CD14-positive monocyte (primary cell): Measurements from ENCODE around the gene SP5. TPM values are rescaled to one million over a fixed set of nuclear protein-coding genes. Genes with fewer than 3 reads are reported as not detected.

Experiments
- DNase-seq, 3 donors: peaks; one replicate each; pipeline ENCODE4 v3.0.0-alpha.2; 2011 to 2022
- H2AFZ ChIP-seq: 2 replicates; pipeline ENCODE4 v1.6.0; 2012; ENCODE audit warnings: mild to moderate bottlenecking, low read depth, low read length, inconsistent platforms; ENCODE audit not compliant: insufficient read depth, poor library complexity, severe bottlenecking
- H3K27ac ChIP-seq, 2 donors: 1 replicate in 1 of 2; 2 replicates in 1 of 2; pipeline ENCODE4 v1.5.1; 2012 to 2013; ENCODE audit warnings: low read length in 2 of 2, control low read depth in 1 of 2, inconsistent platforms in 1 of 2, low read depth in 1 of 2, mild to moderate bottlenecking in 1 of 2
- H3K27me3 ChIP-seq, 2 donors: one replicate each; pipeline versions ENCODE4 v1.6.0 to v1.6.1; 2011 to 2013; ENCODE audit warnings: low read length in 2 of 2; ENCODE audit not compliant: control insufficient read depth in 2 of 2, insufficient read depth in 2 of 2
- H3K36me3 ChIP-seq, 2 donors: replicated peaks in 1 of 2; 1 replicate in 1 of 2; 2 replicates in 1 of 2; pipeline versions ENCODE4 v1.5.1 to v1.6.1; 2012 to 2013; ENCODE audit warnings: low read length in 2 of 2, control low read depth in 1 of 2, inconsistent platforms in 1 of 2, mild to moderate bottlenecking in 1 of 2; ENCODE audit not compliant: insufficient read depth in 2 of 2, control insufficient read depth in 1 of 2
- H3K4me1 ChIP-seq, 2 donors: 1 replicate in 1 of 2; 2 replicates in 1 of 2; pipeline versions ENCODE4 v1.5.1 to v1.6.1; 2012 to 2013; ENCODE audit warnings: low read length in 2 of 2, control low read depth in 1 of 2, inconsistent platforms in 1 of 2, mild to moderate bottlenecking in 1 of 2, moderate library complexity in 1 of 2; ENCODE audit not compliant: insufficient read depth in 2 of 2, control insufficient read depth in 1 of 2
- H3K4me2 ChIP-seq: replicated peaks from 2 replicates; pipeline ENCODE3; 2012; ENCODE audit warnings: low read length, moderate library complexity, mild to moderate bottlenecking; ENCODE audit not compliant: poor library complexity, severe bottlenecking; ENCODE audit errors: extremely low read depth
- H3K4me3 ChIP-seq, 3 experiments: fragments of 200-600 bp in 1 of 3; sonication (generic) in 1 of 3; replicated peaks in 1 of 3; 1 replicate in 2 of 3; 2 replicates in 1 of 3; pipeline ENCODE4 v1.5.1; 2011 to 2013; ENCODE audit warnings: low read length in 3 of 3, mild to moderate bottlenecking in 3 of 3, control low read depth in 2 of 3, low read depth in 2 of 3, inconsistent platforms in 1 of 3, moderate library complexity in 1 of 3
- H3K79me2 ChIP-seq: 2 replicates; pipeline ENCODE4 v1.6.0; 2012; ENCODE audit warnings: mild to moderate bottlenecking, control low read depth, inconsistent platforms, low read length, moderate library complexity; ENCODE audit not compliant: insufficient read depth
- H3K9ac ChIP-seq: 2 replicates; pipeline ENCODE4 v1.6.0; 2017; ENCODE audit warnings: low read length, mild to moderate bottlenecking; ENCODE audit not compliant: insufficient read depth, poor library complexity, severe bottlenecking
- H3K9me3 ChIP-seq, 2 donors: replicated peaks in 1 of 2; 1 replicate in 1 of 2; 2 replicates in 1 of 2; pipeline versions ENCODE4 v1.5.1 to v1.6.1; 2012 to 2013; ENCODE audit warnings: low read length in 2 of 2, control low read depth in 1 of 2; ENCODE audit not compliant: control insufficient read depth in 1 of 2, insufficient read depth in 1 of 2
- H4K20me1 ChIP-seq: 2 replicates; pipeline ENCODE4 v1.6.0; 2012; ENCODE audit warnings: mild to moderate bottlenecking, low read length, control low read depth, moderate library complexity; ENCODE audit not compliant: insufficient read depth
- H3K27ac Mint-ChIP-seq, 7 donors: one replicate each; pipeline ENCODE4 v1.8.0; 2020; ENCODE audit warnings: mild to moderate bottlenecking in 7 of 7, mixed read lengths in 7 of 7, moderate library complexity in 6 of 7, inconsistent platforms in 2 of 7
- H3K27me3 Mint-ChIP-seq, 3 donors: one replicate each; pipeline ENCODE4 v1.8.0; 2021 to 2022; ENCODE audit warnings: low read depth in 3 of 3, mild to moderate bottlenecking in 3 of 3, mixed read lengths in 3 of 3, moderate library complexity in 3 of 3, inconsistent platforms in 1 of 3
- H3K36me3 Mint-ChIP-seq, 2 donors: one replicate each; pipeline ENCODE4 v1.8.0; 2020; ENCODE audit warnings: mixed read lengths in 2 of 2, inconsistent platforms in 1 of 2, mild to moderate bottlenecking in 1 of 2
- H3K4me1 Mint-ChIP-seq: one replicate; pipeline ENCODE4 v1.8.0; 2020; ENCODE audit warnings: mild to moderate bottlenecking, mixed read lengths
- H3K4me3 Mint-ChIP-seq, 2 donors: one replicate each; pipeline ENCODE4 v1.8.0; 2020; ENCODE audit warnings: mild to moderate bottlenecking in 2 of 2, mixed read lengths in 2 of 2, moderate library complexity in 1 of 2
- H3K9me3 Mint-ChIP-seq, 7 donors: one replicate each; pipeline ENCODE4 v1.8.0; 2020 to 2022; ENCODE audit warnings: mixed read lengths in 7 of 7, mild to moderate bottlenecking in 6 of 7, moderate library complexity in 6 of 7, inconsistent platforms in 2 of 7
- WGBS: methylation state at CpG from one replicate; pipeline ENCODE4 v1.1.5; 2013; ENCODE audit warnings: missing lambda C conversion rate; ENCODE audit not compliant: insufficient coverage; 5-methylcytosine and 5-hydroxymethylcytosine counted together
- intact Hi-C, 2 donors: fragments of 100-400 bp; cut with micrococcal nuclease; formaldehyde crosslinking; loops; one replicate each; pipeline versions ENCODE4 v1.15.0 to v1.15.1; 2023
- polyA plus RNA-seq, 3 donors: library from polyadenylated mRNA; depleted of rRNA in 1 of 3; unstranded in 2 of 3; stranded (reverse) in 1 of 3; fragments of 300-500 nt in 2 of 3; fragments of >200 nt in 1 of 3; fragmentation: Illumina TruSeq in 2 of 3; gene quantifications; 1 replicate in 2 of 3; 2 replicates in 1 of 3; pipeline ENCODE4 v1.2.3, GENCODE V29; 2012 to 2021
- small RNA-seq: library from RNA; depleted of rRNA; stranded (forward); fragments of <200 nt; gene quantifications from one replicate; pipeline ENCODE3, GENCODE V24; 2012; ENCODE audit warnings: low read depth; ENCODE audit not compliant: insufficient read length
- TF ChIP-seq, protein P1 (sequence below): fragments of 200-600 bp; IDR thresholded peaks from one replicate; pipeline ENCODE4 v1.8.0; 2022; ENCODE audit warnings: antibody characterized with exemption, mild to moderate bottlenecking

Gene SP5
- polyA plus RNA-seq, 3 donors, result not detected

DNA sequence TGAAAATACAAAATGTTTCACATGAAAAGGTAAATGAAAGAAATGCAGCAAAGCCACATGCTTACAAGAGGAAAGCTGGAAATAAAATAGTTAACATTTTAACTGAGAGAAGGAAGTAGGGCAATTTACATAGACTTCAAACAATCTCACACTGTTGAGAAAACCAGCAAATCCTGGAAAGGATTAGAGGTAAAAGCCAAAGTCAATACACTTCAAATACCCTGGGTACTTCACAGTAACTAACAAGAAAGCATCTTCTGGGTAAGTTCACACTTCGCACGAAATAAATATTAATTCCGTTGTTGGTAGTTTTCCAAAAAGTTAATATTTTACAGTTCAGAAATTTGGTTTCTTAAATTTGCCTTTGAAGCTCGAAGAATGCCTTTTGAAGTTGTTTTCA, 51.6 kb downstream of the SP5 start:
- H3K27me3 Mint-ChIP-seq, result peaks cover 12 to 44% (median 30%) of the 10 kb centered on the region in 3 donors

More for the DNA sequence above, 51.6 kb downstream of the SP5 start:
- intact Hi-C loops, result no loop called here
- Mint-ChIP-seq H3K4me1 (peaks cover 15% of the 10 kb centered on the region), H3K36me3 (peaks cover 0 to 4% of the 10 kb centered on the region in 2 donors), H3K9me3 (peaks cover 0 to 7% (median 0%) of the 10 kb centered on the region in 7 donors), H3K27ac (no peak overlapping the region), H3K4me3 (peak overlapping the region in 1 of 2 donors; percentile 35)
- DNase-seq, result no peak
- H4K20me1 ChIP-seq, result no peaks in the 10 kb centered on the region
- no peak overlapping the region for H3K4me2 ChIP-seq
- H3K9me3 ChIP-seq, result no peaks in the 10 kb centered on the region
- H2AFZ ChIP-seq, result no peak overlapping the region
- H3K4me1 ChIP-seq, result peaks cover 14 to 15% of the 10 kb centered on the region in 2 donors
- H3K79me2 ChIP-seq, result no peaks in the 10 kb centered on the region
- no CpG with 5 or more reads among the region's 4 CpGs for WGBS
- no peaks in the 10 kb centered on the region for H3K36me3 ChIP-seq
- TF ChIP-seq, protein P1, sequence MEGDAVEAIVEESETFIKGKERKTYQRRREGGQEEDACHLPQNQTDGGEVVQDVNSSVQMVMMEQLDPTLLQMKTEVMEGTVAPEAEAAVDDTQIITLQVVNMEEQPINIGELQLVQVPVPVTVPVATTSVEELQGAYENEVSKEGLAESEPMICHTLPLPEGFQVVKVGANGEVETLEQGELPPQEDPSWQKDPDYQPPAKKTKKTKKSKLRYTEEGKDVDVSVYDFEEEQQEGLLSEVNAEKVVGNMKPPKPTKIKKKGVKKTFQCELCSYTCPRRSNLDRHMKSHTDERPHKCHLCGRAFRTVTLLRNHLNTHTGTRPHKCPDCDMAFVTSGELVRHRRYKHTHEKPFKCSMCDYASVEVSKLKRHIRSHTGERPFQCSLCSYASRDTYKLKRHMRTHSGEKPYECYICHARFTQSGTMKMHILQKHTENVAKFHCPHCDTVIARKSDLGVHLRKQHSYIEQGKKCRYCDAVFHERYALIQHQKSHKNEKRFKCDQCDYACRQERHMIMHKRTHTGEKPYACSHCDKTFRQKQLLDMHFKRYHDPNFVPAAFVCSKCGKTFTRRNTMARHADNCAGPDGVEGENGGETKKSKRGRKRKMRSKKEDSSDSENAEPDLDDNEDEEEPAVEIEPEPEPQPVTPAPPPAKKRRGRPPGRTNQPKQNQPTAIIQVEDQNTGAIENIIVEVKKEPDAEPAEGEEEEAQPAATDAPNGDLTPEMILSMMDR, result no peak
- no peak overlapping the region for H3K27ac ChIP-seq
- H3K27me3 ChIP-seq, result peaks cover 16 to 21% of the 10 kb centered on the region in 2 donors
- no peak overlapping the region for H3K9ac ChIP-seq
- H3K4me3 ChIP-seq, result no peak overlapping the region

Small RNAs within 50 kb of the gene (small RNA-seq; reads per million reads assigned to genes)
- gene RF02271, result not detected

Other genes with a start within 250 kb of the SP5 start
- gene ERICH2, start 55.0 kb downstream of the SP5 start, polyA plus RNA-seq, result not detected
- gene GAD1, start 101.5 kb downstream of the SP5 start, polyA plus RNA-seq, result under 1 TPM in 1 of 3 donors, not detected in 2; 0.08 TPM
- 10 to 100 TPM; 34.5 to 51.2 (median 46.5) TPM for gene GORASP2, start 213.9 kb downstream of the SP5 start, polyA plus RNA-seq